Measurements from ENCODE around the gene ZNF775. TPM values are rescaled to one million over a fixed set of nuclear protein-coding genes. Genes with fewer than 3 reads are reported as not detected.

The ZNF775 gene
- total and polyA plus RNA-seq, 12 donors: 1.9 to 4.7 (median 2.9) TPM

- Histone ChIP-seq H3K4me3 (no peak overlapping the region), H3K27me3 (no peaks in the 10 kb centered on the region), H3K9me3 (no peaks in the 10 kb centered on the region), H3K36me3 (peaks cover 0 to 27% (median 0%) of the 10 kb centered on the region in 9 donors), H3K27ac (no peak overlapping the region), H3K4me1 (peaks cover 0 to 7% (median 0%) of the 10 kb centered on the region in 9 donors)
- ATAC-seq: no peak
- WGBS, 2 donors: 94% methylated on average over 18 of the region's 18 CpGs
- no peak for TF ChIP-seq CTCF (IDR thresholded peaks at IDR 0.05)
- DNase-seq: no peak
- intact Hi-C loops (cut with DNase I): no loop called here
Measured at GRCh38 chr7:150332852-150333635, 46.1 kb upstream of the ZNF775 start.

GRCh38 chr7:150333659-150334058 is 45.5 kb upstream of the ZNF775 start:
- 94 to 96% methylated on average over 10 of the region's 10 CpGs for WGBS, 2 donors
- TF ChIP-seq CTCF (IDR thresholded peaks at IDR 0.05): no peak
- no peak for DNase-seq
- Histone ChIP-seq H3K36me3 (peaks cover 0 to 23% (median 0%) of the 10 kb centered on the region in 9 donors), H3K9me3 (no peaks in the 10 kb centered on the region), H3K4me1 (peaks cover 0 to 7% (median 0%) of the 10 kb centered on the region in 9 donors), H3K4me3 (no peak overlapping the region), H3K27me3 (no peaks in the 10 kb centered on the region), H3K27ac (no peak overlapping the region)
- intact Hi-C loops (cut with DNase I): no loop called here
- ATAC-seq: no peak

GRCh38 chr7:150334108-150334507 is 45.0 kb upstream of the ZNF775 start:
- DNase-seq (no peak), ATAC-seq (no peak)
- intact Hi-C loops (cut with DNase I): no loop called here
- no peak for TF ChIP-seq CTCF (IDR thresholded peaks at IDR 0.05)
- Histone ChIP-seq H3K27me3 (no peaks in the 10 kb centered on the region), H3K9me3 (no peaks in the 10 kb centered on the region), H3K27ac (no peak overlapping the region), H3K4me1 (peaks cover 0 to 7% (median 0%) of the 10 kb centered on the region in 9 donors), H3K4me3 (no peak overlapping the region), H3K36me3 (peaks cover 0 to 18% (median 0%) of the 10 kb centered on the region in 9 donors)
- 91 to 95% methylated on average over 8 of the region's 8 CpGs for WGBS, 2 donors

- no peak for TF ChIP-seq CTCF (IDR thresholded peaks at IDR 0.05)
- 52 to 61% methylated on average over 7 of the region's 7 CpGs for whole genome bisulfite sequencing, 2 donors
- ATAC-seq (no peak), DNase-seq (no peak)
- Histone ChIP-seq H3K27me3 (peaks cover 0 to 7% (median 3%) of the 10 kb centered on the region in 7 donors), H3K4me1 (peaks cover 0 to 12% (median 8%) of the 10 kb centered on the region in 9 donors), H3K27ac (peak overlapping the region in 1 of 10 donors; percentile 16), H3K9me3 (no peaks in the 10 kb centered on the region), H3K4me3 (no peak overlapping the region), H3K36me3 (peaks cover 0 to 13% (median 0%) of the 10 kb centered on the region in 9 donors)
- intact Hi-C loops (cut with DNase I): no loop called here
Measured at GRCh38 chr7:150335108-150335773, 43.9 kb upstream of the ZNF775 start.
